NCI-H146 treated with DMSO at 0.1 percent for 48 hours (cell line): ENCODE data around the gene ADPRHL1.

Experiments used
- DNase-seq: peaks from one replicate; lab custom pipeline; 2025; ENCODE audit not compliant: unreplicated experiment; lab: John Stamatoyannopoulos, UW

Gene ADPRHL1

DNA sequence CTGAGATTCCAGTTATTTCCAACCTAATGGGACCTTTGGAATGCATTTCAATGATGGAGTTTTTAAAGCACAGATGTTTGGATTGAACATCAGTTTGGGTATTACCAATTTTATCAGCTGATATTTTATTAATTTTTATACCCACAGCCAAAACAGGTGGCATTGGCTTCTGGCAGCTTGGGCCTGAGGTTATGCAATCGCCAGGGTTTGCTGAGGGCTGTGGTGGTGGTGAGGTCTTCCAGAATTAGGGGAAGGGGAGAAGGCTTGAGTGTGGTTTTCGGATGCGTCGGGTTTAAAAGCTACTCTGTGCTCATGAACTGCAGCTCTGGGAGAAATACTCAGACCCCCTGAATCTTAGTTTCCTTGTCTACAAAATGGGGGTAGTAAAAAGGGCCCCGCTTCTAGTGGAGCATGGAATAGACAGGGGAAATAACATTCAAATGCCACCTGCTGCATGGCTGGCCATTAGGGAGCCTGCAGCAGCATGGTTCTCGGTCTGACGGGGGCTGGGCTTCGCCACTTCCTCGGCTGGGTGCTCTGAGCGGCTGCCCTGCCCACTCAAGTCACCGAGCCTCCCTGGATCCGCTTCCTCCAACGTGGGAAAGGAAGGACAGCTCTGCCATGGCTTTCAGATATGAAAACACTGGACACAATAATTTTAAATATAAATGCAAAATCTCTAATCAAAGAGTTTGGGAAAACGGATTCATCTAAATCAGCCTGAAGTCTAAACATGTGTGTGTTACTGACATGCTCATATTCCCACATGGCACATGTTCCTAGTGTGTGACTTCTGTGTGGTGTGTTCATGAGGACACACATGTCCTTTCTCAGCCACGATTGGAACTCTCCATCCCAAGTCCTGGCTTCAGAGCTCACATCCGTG is 35.2 kb downstream of the ADPRHL1 start:
- DNase-seq: no peak

DNA sequence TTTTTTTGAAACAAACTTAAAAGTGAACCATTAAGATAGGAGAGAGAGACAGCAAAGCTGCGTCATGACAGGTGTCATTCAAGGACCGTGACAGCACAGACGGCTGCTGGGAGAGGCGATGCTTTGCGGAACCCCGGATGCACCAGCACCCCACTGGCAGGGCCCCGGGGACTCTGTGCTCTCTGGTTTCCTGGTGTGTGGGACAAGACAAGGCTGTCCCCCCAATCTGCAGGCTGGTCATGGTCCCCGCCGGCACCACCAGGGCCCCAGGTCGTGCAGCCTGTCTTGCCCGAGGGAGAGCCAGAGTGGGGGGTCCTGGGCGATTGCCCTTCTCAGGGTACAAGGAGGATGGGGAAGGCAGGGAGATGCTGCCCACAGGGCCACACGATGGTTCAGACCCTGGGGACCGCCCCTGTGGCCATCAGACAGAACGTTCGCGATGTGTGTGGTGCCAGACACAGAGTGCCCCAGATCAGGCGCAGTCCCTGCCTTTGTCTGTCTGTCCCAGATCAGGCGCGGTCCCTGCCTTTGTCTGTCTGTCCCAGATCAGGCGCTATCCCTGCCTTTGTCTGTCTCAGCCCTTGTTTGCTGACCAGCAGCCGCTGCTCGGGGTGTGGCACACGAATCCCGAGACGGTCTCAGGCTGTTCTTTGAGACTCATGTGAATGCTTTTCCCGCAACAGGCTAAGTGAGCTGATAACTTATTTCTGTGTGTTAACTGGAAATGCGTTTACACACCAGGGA is 36.1 kb downstream of the ADPRHL1 start:
- no peak for DNase-seq

DNA sequence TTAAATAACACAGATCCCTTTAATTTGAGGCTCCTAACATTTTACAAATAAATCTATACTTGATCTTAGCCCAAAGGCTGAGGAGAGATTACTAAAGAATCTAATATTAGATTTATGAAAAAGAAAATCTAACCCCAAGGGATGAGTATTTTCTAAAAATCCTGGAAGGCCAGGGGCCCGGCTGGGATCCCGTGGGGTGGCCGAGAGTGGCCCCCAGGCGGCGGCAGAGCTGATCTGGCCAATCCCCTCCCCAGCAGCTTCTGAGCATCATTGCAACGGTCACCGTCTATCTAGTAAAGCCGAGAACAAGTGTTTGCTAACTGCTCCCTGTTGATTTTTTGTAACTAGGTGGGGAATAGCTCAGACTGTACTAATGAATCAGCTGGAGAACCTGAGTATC is 37.5 kb downstream of the ADPRHL1 start:
- no peak for DNase-seq

DNA sequence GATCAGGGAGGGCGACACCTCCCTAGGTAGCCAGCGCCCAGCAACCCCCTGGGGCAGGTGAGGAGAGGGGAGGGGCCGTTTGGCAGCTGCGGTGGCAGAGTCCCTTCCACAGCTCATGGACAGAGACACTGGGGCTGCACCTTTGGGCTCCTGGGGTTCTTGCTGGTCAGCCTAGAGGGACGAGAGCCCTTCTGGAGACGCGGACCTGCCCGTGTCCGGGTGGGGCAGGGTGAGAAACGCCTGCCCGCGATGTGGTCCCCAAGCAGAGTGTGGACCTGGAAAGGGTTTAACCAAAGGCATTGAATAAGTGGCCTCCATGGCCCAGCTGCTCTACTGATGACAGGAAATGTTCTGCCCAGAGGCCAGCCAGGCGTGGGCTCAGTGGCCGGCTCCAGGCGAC is 38.3 kb downstream of the ADPRHL1 start:
- DNase-seq: no peak

DNA sequence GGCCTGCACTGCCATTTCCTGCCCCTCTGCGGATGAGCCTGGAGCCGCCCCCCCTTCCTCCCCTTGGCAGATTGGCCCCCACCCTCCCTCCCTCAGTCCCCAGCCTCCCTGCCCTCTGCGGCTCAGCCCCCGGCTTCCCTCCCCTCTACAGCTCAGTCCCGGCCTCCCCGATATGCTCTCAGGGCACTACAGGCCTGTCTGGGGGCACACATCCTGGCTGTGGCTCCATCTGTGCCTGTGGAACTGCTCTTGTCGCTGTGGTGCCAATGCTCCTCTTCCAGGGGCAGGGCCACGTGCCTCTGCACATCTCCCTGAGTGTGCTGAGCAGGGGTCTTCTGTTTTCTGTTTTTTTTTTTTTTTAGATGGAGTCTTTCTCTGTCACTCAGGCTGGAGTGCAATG is 39.0 kb downstream of the ADPRHL1 start:
- no peak for DNase-seq

DNA sequence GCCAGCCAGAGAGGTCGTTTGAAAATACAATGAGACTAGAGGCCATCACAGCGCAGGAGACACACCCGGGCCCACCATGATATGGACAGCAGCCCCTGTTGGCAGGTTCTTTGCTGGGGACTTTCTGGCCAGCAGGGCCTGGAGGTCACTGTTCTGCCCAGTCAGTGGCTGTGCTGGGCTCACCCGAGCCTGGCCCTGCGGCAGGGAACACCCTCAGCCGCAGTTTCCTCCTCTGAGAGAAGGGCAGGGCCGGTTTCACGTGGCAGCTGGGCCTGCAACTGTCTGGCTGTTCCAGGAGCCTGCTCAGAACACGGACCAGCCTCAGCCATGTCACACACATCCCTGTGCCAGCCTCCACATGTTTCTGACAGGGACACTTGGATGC is 39.4 kb downstream of the ADPRHL1 start:
- DNase-seq: no peak

DNA sequence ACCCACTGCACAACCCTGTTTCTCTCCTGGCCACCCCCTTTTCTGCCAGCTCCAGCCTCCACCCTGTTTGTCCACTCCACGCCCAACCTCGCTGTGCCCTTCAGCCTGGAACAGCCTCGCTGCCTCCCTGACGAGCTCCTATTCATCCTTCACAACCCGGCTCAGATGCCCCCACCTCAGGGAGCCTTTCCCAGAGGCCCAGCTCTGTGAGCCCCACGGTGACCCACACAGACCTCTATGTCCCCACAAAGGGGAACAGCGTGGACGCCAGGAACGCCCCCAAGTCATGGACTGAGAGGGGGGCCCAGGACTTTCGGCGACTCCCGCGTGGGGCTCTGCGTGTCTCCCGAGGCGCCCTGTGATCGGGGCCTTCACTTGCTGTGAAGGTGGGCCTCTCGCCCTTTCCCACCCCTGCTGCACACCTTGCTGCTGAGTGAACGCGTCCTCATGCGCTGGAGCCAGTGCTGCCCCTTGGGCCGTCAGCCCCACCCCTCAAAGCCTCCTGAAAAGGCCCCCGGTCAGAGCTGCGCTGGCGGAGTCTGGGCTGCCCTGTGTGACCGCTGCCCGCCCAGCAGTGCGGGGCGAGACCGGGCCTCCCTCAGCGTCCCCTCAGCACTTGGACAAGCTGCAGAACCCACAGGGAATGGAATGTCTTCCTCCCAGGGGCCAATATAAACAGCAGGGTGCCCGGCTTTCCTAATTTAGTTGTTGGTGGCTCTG is 40.0 kb downstream of the ADPRHL1 start:
- no peak for DNase-seq

DNA sequence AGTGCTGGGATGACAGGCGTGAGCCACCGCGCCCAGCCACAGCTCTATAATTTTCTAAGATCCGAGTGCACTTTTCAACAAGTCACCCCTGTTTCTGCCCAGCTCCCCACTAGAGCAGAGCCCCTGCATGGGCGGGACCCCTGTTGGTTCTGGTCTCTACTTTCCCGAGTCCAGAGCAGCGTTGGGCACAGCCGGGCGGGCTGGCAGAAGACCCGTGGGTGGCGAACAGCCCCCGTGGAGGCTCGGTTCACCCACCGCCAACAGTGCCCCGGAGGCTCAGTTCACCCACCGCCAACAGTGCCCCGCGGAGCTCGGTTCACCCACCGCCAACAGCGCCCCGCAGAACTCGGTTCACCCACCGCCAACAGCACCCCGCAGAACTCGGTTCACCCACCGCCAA is 40.8 kb downstream of the ADPRHL1 start:
- no peak for DNase-seq

DNA sequence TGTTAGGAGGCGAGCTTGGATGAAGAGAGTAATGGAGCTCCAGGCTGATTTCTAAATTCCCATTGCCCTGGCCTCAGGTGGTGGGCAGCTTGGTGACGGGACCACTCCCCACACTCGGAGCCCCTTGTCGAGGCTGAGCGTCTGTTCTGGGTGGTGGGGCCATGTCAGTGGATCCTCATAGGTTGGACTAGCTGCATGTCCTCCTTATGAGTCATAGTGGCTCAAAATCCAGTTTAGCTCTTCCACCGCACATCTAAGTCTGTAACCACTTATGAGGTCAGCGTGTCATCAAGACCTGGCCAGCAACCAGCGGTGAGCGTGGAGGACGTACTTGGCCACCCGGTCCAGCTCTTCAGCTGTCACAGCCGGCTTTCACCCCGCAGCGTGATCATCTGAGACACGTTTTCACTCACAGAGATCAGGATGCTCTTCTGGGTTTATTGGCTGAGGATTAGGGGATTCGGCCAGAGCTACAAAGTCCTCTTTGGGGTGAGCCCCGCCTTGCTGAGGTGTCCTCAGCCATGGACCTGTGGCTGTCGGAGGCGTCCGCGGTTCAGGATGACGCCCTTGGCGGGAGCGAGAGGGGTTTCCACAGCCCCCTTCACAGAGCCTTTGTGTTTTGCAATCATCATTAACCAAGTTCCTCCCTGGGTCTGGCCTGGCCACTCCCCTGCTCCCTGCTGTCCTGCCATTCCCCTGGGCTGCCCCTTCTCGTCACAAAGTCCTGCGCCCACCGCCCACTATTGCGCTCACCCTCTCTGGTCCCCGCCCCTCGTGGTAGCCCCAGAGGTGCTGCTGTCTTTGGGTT is 41.9 kb downstream of the ADPRHL1 start:
- DNase-seq: no peak

DNA sequence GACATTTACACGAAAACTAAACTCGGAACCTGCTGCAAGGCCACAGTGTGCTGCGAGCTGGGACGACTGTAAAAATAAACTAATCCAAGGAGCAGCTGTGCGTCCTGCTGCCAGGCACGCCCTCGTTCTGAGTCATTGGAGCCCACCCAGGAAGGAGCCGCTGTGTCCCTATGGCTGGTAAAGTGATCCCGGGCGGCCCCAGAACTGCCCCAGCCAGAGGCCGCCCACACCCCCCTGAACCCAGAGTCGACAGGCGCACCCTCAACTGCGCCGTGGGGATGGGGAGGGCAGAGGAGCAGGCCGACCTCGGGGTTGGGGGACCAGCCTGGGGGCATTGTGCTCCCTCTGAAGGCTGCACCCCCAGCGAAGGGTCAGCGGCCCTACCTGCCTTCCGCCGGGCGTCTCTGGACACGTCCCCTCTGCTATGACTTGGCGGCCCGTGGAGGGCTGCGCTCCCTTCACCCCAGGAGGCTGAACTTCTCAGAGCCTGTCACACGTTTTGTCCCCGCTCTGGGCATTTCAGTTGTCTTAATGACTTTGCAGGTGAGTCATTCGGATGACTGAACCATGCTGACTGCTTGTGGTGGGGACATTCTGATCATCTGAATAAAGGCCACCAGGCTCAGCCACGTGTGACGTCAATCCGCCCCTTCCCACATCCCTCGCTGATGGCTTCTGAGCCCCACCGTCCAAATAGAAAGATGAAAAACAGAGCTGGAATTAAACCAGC is 42.7 kb downstream of the ADPRHL1 start:
- DNase-seq: no peak

DNA sequence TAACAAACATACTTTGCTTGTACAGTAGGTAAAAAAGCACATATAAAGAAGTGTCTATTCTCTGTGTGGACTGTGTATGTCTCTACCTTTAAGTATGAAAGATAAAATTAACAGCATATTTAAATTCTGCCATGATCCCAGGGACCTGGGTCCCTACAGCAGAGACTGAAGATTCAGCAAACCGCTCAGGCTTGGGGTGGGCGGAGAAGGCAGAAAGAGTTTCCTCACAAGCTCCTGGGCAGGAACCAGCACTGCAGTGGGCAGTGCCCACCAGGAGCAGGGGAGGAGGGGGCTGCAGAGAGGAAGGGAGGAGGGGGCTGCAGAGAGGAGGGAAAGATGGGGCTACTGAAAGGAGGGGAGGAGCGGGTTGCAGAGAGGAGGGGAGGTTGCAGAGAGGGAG is 44.7 kb downstream of the ADPRHL1 start:
- no peak for DNase-seq

DNA sequence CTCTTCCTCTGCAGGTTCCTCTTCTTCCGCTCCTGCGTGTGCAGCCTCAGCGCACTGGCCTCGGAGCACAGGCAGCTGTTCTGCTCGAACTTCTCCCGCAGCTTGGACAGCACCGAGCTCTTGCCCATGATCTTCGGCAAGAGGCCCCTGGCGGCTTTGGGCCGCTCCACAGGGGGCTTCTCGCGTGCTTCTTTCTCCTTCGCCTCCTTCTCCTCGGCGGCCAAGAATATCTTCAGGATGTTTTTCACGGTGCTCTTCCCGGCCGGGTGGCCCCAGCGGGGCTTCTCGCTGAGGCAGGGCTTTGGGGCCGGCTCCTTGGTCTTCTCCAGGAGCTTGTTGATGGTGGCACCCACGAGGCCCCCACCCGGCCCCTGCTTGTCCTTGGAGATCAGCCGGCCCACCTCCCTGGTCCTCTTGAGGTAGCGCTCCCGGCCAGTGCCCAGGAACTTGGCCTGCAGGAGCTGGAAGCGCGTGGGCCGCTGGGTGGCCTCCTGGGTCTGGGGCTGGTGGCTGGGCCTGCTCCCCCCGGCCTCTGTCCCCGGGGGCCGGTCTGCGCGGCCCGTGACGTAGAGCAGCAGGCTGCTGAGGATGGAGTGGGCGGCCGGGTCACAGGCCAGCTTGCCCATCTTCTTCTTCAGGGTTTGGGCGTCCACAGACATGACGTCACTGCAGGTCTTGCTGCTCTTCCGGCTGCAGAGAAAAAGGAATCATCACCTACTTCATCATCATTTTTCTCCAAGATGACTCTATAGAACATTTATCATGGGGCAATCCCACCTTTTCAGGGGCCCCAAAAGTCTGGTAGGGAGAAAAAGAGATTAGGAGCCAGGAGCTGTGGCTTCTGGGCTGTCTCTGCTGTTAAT is 45.5 kb downstream of the ADPRHL1 start:
- DNase-seq: no peak

DNA sequence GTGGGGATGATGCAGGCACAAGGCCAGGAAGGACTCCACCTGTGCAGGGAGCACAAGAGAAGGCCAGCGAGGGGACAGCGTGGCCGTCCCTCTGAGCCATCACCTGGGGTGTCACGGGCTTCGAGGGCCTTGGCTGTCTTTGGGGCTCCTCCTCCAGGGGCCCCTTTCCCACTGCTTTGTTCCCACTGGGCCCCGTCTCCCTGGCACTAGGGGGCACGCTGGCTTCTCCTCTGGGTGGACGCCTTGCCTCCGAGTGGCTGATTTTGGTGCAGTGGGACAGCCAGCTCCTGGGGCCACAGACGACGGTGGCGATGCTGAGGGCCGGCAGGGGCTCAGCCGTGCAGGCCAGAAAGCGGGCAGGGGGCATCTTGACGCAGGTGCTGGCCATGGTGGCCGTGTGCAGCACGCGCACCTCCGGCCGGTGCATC is 46.2 kb downstream of the ADPRHL1 start:
- no peak for DNase-seq

DNA sequence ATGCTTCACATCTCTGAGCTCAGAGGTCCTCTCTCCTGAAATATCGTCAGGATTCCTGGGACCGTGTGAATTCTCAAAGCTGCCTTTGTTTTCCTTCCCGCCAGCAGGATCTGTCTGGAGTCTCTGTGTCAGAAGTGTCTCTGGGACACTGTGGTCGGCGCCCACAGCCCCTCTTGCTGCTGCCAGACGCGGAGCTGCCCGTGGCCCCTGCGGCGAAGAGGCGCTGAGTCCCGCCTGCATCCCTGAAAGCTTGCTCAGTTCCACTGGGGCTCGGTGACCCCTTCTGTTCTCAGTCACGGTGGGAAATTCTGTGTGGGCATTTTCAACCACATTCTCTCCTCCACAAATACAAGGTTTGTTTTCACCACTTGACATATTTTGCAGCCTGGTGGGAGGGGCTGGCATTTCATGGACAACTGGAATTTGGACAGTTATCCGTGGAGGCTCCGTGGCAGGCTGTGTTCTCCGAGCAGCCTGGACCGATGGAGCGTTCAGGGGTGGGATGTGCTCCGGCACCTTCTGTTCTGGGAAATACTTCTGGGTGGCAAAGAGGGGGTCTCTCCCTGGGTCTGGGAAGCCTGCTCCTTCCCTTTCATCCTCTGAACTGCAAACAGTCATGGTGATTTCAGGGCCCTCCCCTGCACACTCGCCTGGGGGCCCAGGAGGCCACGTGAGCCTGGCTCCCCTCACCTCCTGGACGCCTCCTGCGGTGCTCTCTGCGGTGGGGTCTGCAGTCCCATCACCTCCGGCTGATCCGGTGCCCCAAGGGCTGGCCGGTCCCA is 46.8 kb downstream of the ADPRHL1 start:
- no peak for DNase-seq

DNA sequence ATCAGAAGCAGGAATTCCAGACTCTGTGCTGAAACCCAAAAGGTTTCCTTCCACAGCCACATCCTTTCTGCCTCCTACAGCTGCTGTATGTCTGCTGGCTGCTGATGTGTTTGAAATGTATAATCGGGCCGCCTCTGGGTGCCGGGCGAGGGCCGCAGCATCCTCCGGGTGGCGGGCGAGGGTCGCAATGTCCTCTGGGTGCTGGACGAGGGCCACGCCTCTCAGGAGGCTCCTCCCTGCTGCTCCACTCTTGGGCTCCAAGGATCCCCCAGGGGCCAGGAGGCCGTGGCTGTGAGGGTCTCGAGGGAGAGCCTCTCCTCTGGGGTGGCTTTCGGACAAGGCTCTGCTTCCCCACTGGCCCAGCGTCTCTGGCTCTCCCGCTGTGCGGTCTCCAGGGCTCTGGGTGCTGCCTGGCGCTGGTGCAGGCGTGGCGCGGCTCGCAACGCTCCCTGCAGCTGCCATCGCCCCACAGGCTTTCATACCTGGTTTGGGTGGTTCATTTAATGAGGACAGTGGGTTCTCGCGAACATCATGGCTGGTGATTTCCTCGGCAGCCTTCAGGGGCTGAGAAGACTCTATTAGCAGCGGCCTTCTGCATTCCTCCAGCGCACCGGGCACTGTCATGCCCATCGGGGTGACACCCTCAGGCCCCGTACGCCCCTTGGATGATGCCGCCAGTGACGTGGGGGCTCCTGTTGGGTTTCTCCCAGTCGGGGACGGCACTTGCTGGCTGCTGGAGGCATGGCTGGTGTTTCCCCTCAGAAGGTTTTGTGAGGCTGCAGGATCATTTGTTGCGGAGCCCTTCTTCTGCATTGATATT is 47.6 kb downstream of the ADPRHL1 start:
- peak; percentile 74 for DNase-seq

DNA sequence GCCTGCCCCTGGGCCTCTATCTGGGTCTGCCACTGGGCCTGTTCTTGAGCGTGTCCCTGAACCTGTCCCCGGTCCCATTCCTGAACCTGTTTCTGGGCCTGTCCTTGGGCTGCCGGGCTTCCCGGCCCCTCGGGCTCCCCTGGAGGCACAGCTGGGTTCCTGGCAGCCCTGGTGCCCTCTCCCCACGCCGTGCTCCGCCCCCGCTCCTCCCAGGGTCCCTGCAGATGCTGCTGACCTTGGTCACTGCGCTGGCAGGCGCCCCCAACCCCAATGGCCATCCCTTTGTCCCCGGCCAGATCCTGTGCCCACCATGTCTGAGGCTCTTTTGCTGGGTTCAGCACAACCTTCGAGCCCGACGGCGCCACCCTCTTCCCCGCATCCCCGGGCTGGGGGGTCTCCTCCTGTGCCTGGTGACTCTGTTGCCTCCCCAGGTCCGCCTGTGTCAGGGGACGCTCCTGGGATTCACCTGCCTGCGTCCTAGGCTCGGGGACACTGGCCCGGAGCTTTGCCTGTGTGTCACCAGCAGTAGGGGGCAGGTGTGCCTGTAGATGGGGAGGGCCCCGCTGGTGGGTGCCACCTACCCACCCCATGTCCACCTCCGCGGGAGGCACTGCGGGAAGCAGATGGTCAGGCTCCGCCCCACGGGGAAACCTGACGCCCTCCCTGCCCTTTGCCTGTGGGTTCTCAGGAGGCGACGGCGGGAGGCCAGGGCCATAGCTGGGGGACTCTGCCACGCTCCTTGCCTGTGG is 48.4 kb downstream of the ADPRHL1 start:
- peak; percentile 74 for DNase-seq

DNA sequence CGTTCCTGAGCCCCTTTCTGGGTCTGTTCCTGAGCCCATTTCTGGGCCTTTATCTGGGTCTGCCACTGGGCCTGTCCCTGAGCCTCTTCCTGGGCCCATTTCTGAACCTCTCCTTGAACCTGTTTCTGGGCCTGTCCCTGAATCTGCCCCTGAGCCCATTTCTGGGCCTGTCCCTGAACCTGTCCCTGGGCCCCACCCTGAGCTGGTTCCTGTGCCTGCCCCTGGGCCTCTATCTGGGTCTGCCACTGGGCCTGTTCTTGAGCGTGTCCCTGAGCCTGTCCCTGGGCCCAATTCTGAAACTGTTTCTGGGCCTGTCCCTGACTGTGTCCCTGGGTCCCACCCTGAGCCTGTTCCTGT is 48.9 kb downstream of the ADPRHL1 start:
- no peak for DNase-seq
